Measurements from ENCODE around the gene IFITM1.
"Not testable (repeated sequence)": the region's sequence is repeated elsewhere in the genome, so short reads cannot be mapped to it uniquely, and the experiment has no call there.

The IFITM1 gene

DNA sequence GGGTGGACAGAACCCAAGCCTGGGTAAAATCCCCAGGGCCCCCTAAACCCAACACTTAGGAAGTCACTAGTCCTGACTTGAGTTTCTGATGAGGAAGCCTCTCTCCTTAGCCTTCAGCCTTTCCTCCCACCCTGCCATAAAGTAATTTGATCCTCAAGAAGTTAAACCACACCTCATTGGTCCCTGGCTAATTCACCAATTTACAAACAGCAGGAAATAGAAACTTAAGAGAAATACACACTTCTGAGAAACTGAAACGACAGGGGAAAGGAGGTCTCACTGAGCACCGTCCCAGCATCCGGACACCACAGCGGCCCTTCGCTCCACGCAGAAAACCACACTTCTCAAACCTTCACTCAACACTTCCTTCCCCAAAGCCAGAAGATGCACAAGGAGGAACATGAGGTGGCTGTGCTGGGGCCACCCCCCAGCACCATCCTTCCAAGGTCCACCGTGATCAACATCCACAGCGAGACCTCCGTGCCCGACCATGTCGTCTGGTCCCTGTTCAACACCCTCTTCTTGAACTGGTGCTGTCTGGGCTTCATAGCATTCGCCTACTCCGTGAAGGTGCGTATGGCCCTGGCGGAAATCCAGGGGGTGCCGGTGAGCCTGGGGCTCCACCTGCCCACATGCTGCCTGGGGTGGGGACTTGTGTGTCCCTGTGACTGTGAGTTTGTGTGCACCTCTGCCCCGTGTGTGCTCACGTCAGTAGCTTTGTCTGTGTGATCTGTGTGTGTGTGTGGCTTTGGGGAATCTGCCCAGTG is at the start of gene IFITM1:
Gene IFITM1 (plus strand): TSS at position 254 of the 767 bp plus-strand sequence. CDS start 131 bp downstream, at position 385.
- in situ Hi-C loops (cut with MboI; ENCODE audit: low sequenced_read_pairs): no loop called here

GRCh38 chr11:266676-267439 is 47.0 kb upstream of the IFITM1 start:
- in situ Hi-C loops (cut with MboI; ENCODE audit: low sequenced_read_pairs): no loop called here

- in situ Hi-C loops (cut with MboI; ENCODE audit: low sequenced_read_pairs): no loop called here
Measured at GRCh38 chr11:267491-267994, 46.3 kb upstream of the IFITM1 start.

- in situ Hi-C loops (cut with MboI; ENCODE audit: low sequenced_read_pairs): not testable (repeated sequence)
Measured at GRCh38 chr11:268716-269145, 45.1 kb upstream of the IFITM1 start.

- in situ Hi-C loops (cut with MboI; ENCODE audit: low sequenced_read_pairs): no loop called here
Measured at GRCh38 chr11:269146-269890, 44.5 kb upstream of the IFITM1 start.

GRCh38 chr11:270451-271318 is 43.2 kb upstream of the IFITM1 start:
- in situ Hi-C loops (cut with MboI; ENCODE audit: low sequenced_read_pairs): no loop called here

- in situ Hi-C loops (cut with MboI; ENCODE audit: low sequenced_read_pairs): no loop called here
Measured at GRCh38 chr11:271319-271715, 42.5 kb upstream of the IFITM1 start.

- in situ Hi-C loops (cut with MboI; ENCODE audit: low sequenced_read_pairs): no loop called here
Measured at GRCh38 chr11:272195-272930, 41.5 kb upstream of the IFITM1 start.

DNA sequence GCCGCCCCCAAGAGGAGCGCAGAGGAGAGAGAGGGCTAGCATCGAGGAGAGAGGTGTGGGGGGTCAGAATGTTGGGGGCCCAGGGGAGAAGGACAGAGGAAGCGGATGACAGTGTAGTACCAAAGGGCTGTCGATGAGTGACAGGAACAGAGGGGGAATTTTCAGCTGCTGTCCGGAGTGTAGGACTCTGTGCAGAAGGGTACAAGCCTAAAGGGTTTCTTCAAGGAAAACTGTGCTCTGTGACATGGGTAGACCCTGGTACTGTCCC is 41.0 kb upstream of the IFITM1 start:
- in situ Hi-C loops (cut with MboI; ENCODE audit: low sequenced_read_pairs): no loop called here

DNA sequence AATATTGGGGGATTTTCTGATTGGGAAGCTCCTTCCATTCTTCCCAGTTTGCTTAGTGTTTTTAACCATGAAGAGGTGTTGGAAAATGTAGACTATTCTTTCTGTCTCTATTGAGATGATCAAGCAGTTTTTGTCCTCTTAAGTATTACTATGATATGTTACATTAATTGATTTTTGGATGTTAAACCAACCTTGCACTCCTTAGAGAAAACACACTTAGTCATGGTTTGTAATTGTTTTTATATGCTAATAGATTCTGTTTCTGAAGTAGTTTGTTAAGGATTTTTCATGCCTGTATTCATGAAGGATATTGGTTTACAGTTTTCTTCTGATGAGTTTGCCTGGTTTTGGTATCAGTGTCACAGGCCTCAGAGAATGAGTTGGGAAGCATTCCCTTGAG is 37.6 kb upstream of the IFITM1 start:
- in situ Hi-C loops (cut with MboI; ENCODE audit: low sequenced_read_pairs): no loop called here

- in situ Hi-C loops (cut with MboI; ENCODE audit: low sequenced_read_pairs): no loop called here
Measured at GRCh38 chr11:278001-278951, 35.6 kb upstream of the IFITM1 start, which contains the start of gene NLRP6. Gene NLRP6, plus strand, starts transcription at chr11:278407. Its CDS starts 163 bp downstream, at chr11:278570.

- in situ Hi-C loops (cut with MboI; ENCODE audit: low sequenced_read_pairs): no loop called here
Measured at GRCh38 chr11:279040-279965, 34.5 kb upstream of the IFITM1 start.

DNA sequence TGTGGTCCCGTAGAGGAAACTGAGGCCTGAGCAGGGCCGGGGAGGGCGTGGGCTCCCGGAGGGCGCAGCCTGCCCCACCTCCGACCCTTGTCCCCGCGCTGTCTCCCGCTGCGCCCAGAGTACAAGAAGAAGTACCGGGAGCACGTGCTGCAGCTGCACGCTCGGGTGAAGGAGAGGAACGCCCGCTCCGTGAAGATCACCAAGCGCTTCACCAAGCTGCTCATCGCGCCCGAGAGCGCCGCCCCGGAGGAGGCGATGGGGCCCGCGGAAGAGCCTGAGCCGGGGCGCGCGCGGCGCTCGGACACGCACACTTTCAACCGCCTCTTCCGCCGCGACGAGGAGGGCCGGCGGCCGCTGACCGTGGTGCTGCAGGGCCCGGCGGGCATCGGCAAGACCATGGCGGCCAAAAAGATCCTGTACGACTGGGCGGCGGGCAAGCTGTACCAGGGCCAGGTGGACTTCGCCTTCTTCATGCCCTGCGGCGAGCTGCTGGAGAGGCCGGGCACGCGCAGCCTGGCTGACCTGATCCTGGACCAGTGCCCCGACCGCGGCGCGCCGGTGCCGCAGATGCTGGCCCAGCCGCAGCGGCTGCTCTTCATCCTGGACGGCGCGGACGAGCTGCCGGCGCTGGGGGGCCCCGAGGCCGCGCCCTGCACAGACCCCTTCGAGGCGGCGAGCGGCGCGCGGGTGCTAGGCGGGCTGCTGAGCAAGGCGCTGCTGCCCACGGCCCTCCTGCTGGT is 33.7 kb upstream of the IFITM1 start:
- in situ Hi-C loops (cut with MboI; ENCODE audit: low sequenced_read_pairs): no loop called here

DNA sequence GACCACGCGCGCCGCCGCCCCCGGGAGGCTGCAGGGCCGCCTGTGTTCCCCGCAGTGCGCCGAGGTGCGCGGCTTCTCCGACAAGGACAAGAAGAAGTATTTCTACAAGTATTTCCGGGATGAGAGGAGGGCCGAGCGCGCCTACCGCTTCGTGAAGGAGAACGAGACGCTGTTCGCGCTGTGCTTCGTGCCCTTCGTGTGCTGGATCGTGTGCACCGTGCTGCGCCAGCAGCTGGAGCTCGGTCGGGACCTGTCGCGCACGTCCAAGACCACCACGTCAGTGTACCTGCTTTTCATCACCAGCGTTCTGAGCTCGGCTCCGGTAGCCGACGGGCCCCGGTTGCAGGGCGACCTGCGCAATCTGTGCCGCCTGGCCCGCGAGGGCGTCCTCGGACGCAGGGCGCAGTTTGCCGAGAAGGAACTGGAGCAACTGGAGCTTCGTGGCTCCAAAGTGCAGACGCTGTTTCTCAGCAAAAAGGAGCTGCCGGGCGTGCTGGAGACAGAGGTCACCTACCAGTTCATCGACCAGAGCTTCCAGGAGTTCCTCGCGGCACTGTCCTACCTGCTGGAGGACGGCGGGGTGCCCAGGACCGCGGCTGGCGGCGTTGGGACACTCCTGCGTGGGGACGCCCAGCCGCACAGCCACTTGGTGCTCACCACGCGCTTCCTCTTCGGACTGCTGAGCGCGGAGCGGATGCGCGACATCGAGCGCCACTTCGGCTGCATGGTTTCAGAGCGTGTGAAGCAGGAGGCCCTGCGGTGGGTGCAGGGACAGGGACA is 32.9 kb upstream of the IFITM1 start:
- in situ Hi-C loops (cut with MboI; ENCODE audit: low sequenced_read_pairs): no loop called here

DNA sequence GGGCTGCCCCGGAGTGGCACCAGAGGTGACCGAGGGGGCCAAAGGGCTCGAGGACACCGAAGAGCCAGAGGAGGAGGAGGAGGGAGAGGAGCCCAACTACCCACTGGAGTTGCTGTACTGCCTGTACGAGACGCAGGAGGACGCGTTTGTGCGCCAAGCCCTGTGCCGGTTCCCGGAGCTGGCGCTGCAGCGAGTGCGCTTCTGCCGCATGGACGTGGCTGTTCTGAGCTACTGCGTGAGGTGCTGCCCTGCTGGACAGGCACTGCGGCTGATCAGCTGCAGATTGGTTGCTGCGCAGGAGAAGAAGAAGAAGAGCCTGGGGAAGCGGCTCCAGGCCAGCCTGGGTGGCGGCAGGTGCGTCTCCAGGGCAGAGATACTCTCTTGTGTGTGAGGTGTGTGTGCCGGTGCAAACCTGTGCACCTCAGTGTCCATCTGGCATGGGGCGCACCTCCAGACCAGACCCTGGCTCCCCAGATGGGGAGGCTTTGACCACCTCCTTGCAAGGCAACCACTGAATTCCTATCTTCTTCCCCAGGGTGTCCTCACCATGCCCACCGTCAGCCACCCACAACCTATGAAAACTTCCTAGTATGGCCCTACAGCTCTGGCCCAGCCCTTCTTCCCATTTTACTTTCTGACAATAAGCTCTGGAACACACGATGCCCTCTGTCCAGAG is 32.2 kb upstream of the IFITM1 start:
- in situ Hi-C loops (cut with MboI; ENCODE audit: low sequenced_read_pairs): no loop called here

DNA sequence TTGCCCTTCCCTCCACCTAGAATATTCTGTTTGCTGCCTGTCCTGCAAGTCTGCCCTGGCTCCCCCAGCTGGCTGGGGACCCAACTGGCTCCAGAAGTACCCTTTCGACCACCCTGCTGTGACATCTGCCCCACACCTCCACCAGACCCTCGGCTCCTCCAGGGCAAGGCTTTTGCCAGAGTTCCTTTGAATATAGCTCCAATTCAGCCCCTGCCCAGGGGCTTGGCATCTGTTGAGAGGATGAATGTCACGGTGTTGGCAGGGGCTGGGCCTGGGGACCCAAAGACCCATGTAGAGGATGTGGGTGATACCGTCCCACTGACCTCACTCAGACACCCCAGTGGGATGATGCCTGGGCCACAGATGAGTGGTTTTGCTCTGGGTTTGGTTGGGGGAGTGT is 31.7 kb upstream of the IFITM1 start:
- in situ Hi-C loops (cut with MboI; ENCODE audit: low sequenced_read_pairs): no loop called here
